K562 (cell line): Measurements from ENCODE around the gene PHYH. TPM values are rescaled to one million over a fixed set of nuclear protein-coding genes. Genes with fewer than 3 reads are reported as not detected.

ENCODE experiments used
- AFF1 ChIP-seq, 2 experiments: fragments of 450-650 bp; IDR thresholded peaks; 2 replicates each; pipeline ENCODE4 v1.6.1; 2018; ENCODE audit warnings: mild to moderate bottlenecking in 2 of 2, low read depth in 1 of 2; ENCODE audit not compliant: partially characterized antibody in 2 of 2
- ARID2 ChIP-seq: fragments of 450-650 bp; IDR thresholded peaks from 2 replicates; pipeline ENCODE4 v1.6.1; 2017; ENCODE audit warnings: antibody characterized with exemption, mild to moderate bottlenecking
- BRD9 ChIP-seq: fragments of 450-650 bp; IDR thresholded peaks from 2 replicates; pipeline ENCODE4 v1.6.1; 2018; ENCODE audit warnings: low read depth; ENCODE audit not compliant: partially characterized antibody
- CREBBP ChIP-seq: IDR thresholded peaks from one replicate; pipeline ENCODE4 v1.6.1; 2012; ENCODE audit warnings: low read depth, mild to moderate bottlenecking, control low read depth, inconsistent platforms, low read length
- CXXC5 ChIP-seq: fragments of 250-450 bp; sonication (Bioruptor Pico); IDR thresholded peaks from 2 replicates; pipeline ENCODE4 v1.8.0; 2022; ENCODE audit warnings: inconsistent platforms, mild to moderate bottlenecking, moderate library complexity
- HDAC2 ChIP-seq: fragments of 450-650 bp; IDR thresholded peaks from 2 replicates; pipeline ENCODE4 v1.6.1; 2016; ENCODE audit warnings: mild to moderate bottlenecking
- HLTF ChIP-seq: fragments of 450-650 bp; IDR thresholded peaks from 2 replicates; pipeline ENCODE4 v1.6.1; 2016
- MAZ ChIP-seq, 2 experiments: fragments of 450-650 bp in 1 of 2; sonication (generic) in 1 of 2; formaldehyde crosslinking; IDR thresholded peaks in 1 of 2; conservative IDR thresholded peaks in 1 of 2; 2 replicates each; pipeline versions ENCODE4 v1.4.0 to v1.5.0; 2020; ENCODE audit warnings: mild to moderate bottlenecking in 1 of 2, missing genetic modification reagents in 1 of 2
- MTA1 ChIP-seq: fragments of 450-650 bp; IDR thresholded peaks from 2 replicates; pipeline ENCODE4 v1.6.1; 2017; ENCODE audit warnings: borderline replicate concordance
- NONO ChIP-seq, 2 experiments: fragments of 200-400 bp in 1 of 2; fragments of 450-650 bp in 1 of 2; formaldehyde crosslinking in 1 of 2; IDR thresholded peaks; 2 replicates each; pipeline ENCODE4 v1.6.1; 2017; ENCODE audit warnings: low read depth in 2 of 2, mild to moderate bottlenecking in 2 of 2, moderate library complexity in 2 of 2, low read length in 1 of 2
- PHF8 ChIP-seq: fragments of 200-600 bp; sonication (generic); IDR thresholded peaks from 2 replicates; pipeline ENCODE4 v1.6.1; 2012; ENCODE audit warnings: mixed run types, mild to moderate bottlenecking, inconsistent platforms, low read length, moderate library complexity, borderline replicate concordance
- POLR2AphosphoS2 ChIP-seq: IDR thresholded peaks from 2 replicates; pipeline ENCODE4 v1.6.1; 2012; ENCODE audit warnings: low read length, improper control_type of control experiment
- RB1 ChIP-seq: fragments of 450-650 bp; IDR thresholded peaks from 2 replicates; pipeline ENCODE4 v1.6.1; 2017; ENCODE audit warnings: low read depth, mild to moderate bottlenecking
- RBM39 ChIP-seq: fragments of 200-400 bp; formaldehyde crosslinking; optimal IDR thresholded peaks from 2 replicates; pipeline ENCODE3; 2018; ENCODE audit warnings: low read depth, low read length
- SIN3B ChIP-seq: fragments of 450-650 bp; IDR thresholded peaks from 2 replicates; pipeline ENCODE4 v1.6.1; 2017; ENCODE audit warnings: low read depth, mild to moderate bottlenecking, moderate library complexity
- SMARCA4 ChIP-seq: fragments of 450-650 bp; IDR thresholded peaks from 2 replicates; pipeline ENCODE4 v1.6.1; 2016
- ZFX ChIP-seq: sonication (generic); formaldehyde crosslinking; IDR thresholded peaks from 2 replicates; pipeline ENCODE4 v1.8.0; 2022; ENCODE audit warnings: mild to moderate bottlenecking, missing genetic modification reagents, moderate library complexity
- ZNF143 ChIP-seq: sonication (generic); formaldehyde crosslinking; IDR thresholded peaks from 2 replicates; pipeline ENCODE4 v1.9.0; 2022; ENCODE audit warnings: mild to moderate bottlenecking, missing genetic modification reagents
- ZNF165 ChIP-seq: fragments of 250-450 bp; sonication (Bioruptor Pico); IDR thresholded peaks from 2 replicates; pipeline ENCODE4 v1.4.0; 2020; ENCODE audit warnings: borderline replicate concordance
- ZNF184 ChIP-seq: sonication (generic); formaldehyde crosslinking; IDR thresholded peaks from 2 replicates; pipeline ENCODE4 v1.5.0; 2020; ENCODE audit warnings: missing genetic modification reagents
- ZNF644 ChIP-seq: fragments of 200-800 bp; sonication (Bioruptor generic); IDR thresholded peaks from 2 replicates; pipeline ENCODE4 v1.6.1; 2016; ENCODE audit warnings: low read depth, missing genetic modification characterization, missing compliant biosample characterization
- polyA plus RNA-seq, 8 experiments: library from polyadenylated mRNA; depleted of rRNA in 4 of 8; stranded (reverse) in 5 of 8; unstranded in 3 of 8; fragments of >200 nt; fragmentation: Nextera tagmentation in 2 of 8; fragmentation: Illumina TruSeq in 1 of 8; extraction: Ambion mirVana in 2 of 8; extraction: Trizol in 1 of 8; gene quantifications; 2 replicates each; pipeline versions ENCODE4 v1.2.1 to v1.2.3, GENCODE V29; 2011 to 2014; ENCODE audit warnings: inconsistent platforms in 1 of 8, missing spikeins in 1 of 8
- total RNA-seq, 7 experiments: library from RNA; depleted of rRNA in 6 of 7; stranded (reverse); fragments of >200 nt in 6 of 7; fragmentation: Illumina TruSeq in 2 of 7; extraction: Trizol in 2 of 7; gene quantifications; 2 replicates each; pipeline versions ENCODE4 v1.2.1 to v1.2.3, GENCODE V29; 2011 to 2021; ENCODE audit warnings: low replicate concordance in 1 of 7
- TF ChIP-seq, protein P1 (sequence below): fragments of 200-800 bp; sonication (Bioruptor generic); IDR thresholded peaks from 2 replicates; pipeline ENCODE4 v1.6.1; 2017; ENCODE audit warnings: missing genetic modification characterization, missing compliant biosample characterization

Gene PHYH
- total and polyA plus RNA-seq, 9 of the 15 experiments (the other 6 are each of a cell fraction or from before 2014, with no cell fraction given), result 3.8 to 6.9 (median 5.7) TPM

- TF ChIP-seq SIN3B, result peak; percentile 43; the same call in 1 of the 2 replicates
- TF ChIP-seq ZFX (CRISPR knock-in tag), result peak; percentile 3; the same call in 1 of the 2 replicates
- TF ChIP-seq CXXC5 (CRISPR knock-in tag), result peak; percentile 80
- TF ChIP-seq PHF8, result peak; percentile 45; the same call in 1 of the 2 replicates
- TF ChIP-seq RB1, result peak; percentile 7
- TF ChIP-seq, protein P1, sequence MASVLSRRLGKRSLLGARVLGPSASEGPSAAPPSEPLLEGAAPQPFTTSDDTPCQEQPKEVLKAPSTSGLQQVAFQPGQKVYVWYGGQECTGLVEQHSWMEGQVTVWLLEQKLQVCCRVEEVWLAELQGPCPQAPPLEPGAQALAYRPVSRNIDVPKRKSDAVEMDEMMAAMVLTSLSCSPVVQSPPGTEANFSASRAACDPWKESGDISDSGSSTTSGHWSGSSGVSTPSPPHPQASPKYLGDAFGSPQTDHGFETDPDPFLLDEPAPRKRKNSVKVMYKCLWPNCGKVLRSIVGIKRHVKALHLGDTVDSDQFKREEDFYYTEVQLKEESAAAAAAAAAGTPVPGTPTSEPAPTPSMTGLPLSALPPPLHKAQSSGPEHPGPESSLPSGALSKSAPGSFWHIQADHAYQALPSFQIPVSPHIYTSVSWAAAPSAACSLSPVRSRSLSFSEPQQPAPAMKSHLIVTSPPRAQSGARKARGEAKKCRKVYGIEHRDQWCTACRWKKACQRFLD, result peak; percentile 88; the same call in 1 of the 2 replicates
- TF ChIP-seq ZNF184 (CRISPR knock-in tag), result no peak
- TF ChIP-seq CREBBP, result no peak
- TF ChIP-seq ZNF143 (CRISPR knock-in tag), result peak; percentile 70
- TF ChIP-seq BRD9, result no peak
- TF ChIP-seq ARID2, result no peak
- TF ChIP-seq HDAC2, result no peak
- no peak; the same call in 1 of the 2 replicates for TF ChIP-seq ZNF644 (tag)
- peak in 1 of 2 experiments; percentile 13; a peak in 1 of 4 replicates for TF ChIP-seq NONO (IDR thresholded peaks at IDR 0.05; ENCODE audit: low read depth in 2 of 2, low read length in 1 of 2)
- no peak for TF ChIP-seq AFF1 (IDR thresholded peaks at IDR 0.05; ENCODE audit: low read depth in 1 of 2, partially characterized antibody in 2 of 2)
- peak in 1 of 2 experiments; percentile 65; a peak in 2 of 4 replicates for TF ChIP-seq MAZ (CRISPR knock-in tag; conservative IDR thresholded peaks at IDR 0.05 in 1 of 2, IDR thresholded peaks at IDR 0.05 in 1 of 2)
- TF ChIP-seq MTA1, result no peak
- TF ChIP-seq HLTF, result no peak
- no peak for TF ChIP-seq SMARCA4
- no peak for TF ChIP-seq RBM39
- no peak for TF ChIP-seq ZNF165
- TF ChIP-seq POLR2AphosphoS2, result no peak
These were observed 47.8 kb upstream of the PHYH start (continued) for GRCh38 chr10:13347500-13348156.
